GM18519 (cell line): Measurements from ENCODE around the gene TRIM44.
"Not testable (repeated sequence)": the region's sequence is repeated elsewhere in the genome, so short reads cannot be mapped to it uniquely, and the experiment has no call there.

Experiments
- ATAC-seq: cut with Tn5 transposase; IDR thresholded peaks from one replicate; pipeline ENCODE4 v1.9.1; 2021; ENCODE audit warnings: mild to moderate bottlenecking, moderate library complexity; ENCODE audit not compliant: unreplicated experiment, low FRiP score

The TRIM44 gene

GRCh38 chr11:35841733-35842132, 179.2 kb downstream of the TRIM44 start:
- no peak for ATAC-seq

- no peak for ATAC-seq
Observed at GRCh38 chr11:35842958-35843357, 180.4 kb downstream of the TRIM44 start.

GRCh38 chr11:35844579-35844978, 182.0 kb downstream of the TRIM44 start:
- no peak for ATAC-seq

GRCh38 chr11:35845860-35846259, 183.3 kb downstream of the TRIM44 start:
- ATAC-seq: no peak

GRCh38 chr11:35846874-35847273, 184.3 kb downstream of the TRIM44 start:
- ATAC-seq: no peak

GRCh38 chr11:35847473-35847872, 184.9 kb downstream of the TRIM44 start:
- ATAC-seq: no peak

GRCh38 chr11:35848616-35849015, 186.0 kb downstream of the TRIM44 start:
- no peak for ATAC-seq

- ATAC-seq: no peak
Observed at GRCh38 chr11:35850191-35850590, 187.6 kb downstream of the TRIM44 start.

GRCh38 chr11:35851342-35851741, 188.8 kb downstream of the TRIM44 start:
- no peak for ATAC-seq

GRCh38 chr11:35852056-35852455, 189.5 kb downstream of the TRIM44 start:
- no peak for ATAC-seq

- no peak for ATAC-seq
Observed at GRCh38 chr11:35853971-35854370, 191.4 kb downstream of the TRIM44 start.

- no peak for ATAC-seq
Observed at GRCh38 chr11:35855671-35856070, 193.1 kb downstream of the TRIM44 start.

- no peak for ATAC-seq
Observed at GRCh38 chr11:35856259-35856658, 193.7 kb downstream of the TRIM44 start.

GRCh38 chr11:35856756-35857155, 194.2 kb downstream of the TRIM44 start:
- no peak for ATAC-seq

- no peak for ATAC-seq
Observed at GRCh38 chr11:35857922-35858321, 195.3 kb downstream of the TRIM44 start.

- ATAC-seq: no peak
Observed at GRCh38 chr11:35859301-35859700, 196.7 kb downstream of the TRIM44 start.

- ATAC-seq: not testable (repeated sequence)
Observed at GRCh38 chr11:35860194-35860593, 197.6 kb downstream of the TRIM44 start.

- ATAC-seq: no peak
Observed at GRCh38 chr11:35861191-35861590, 198.6 kb downstream of the TRIM44 start.

GRCh38 chr11:35862666-35863065, 200.1 kb downstream of the TRIM44 start:
- no peak for ATAC-seq

GRCh38 chr11:35864131-35864530, 201.6 kb downstream of the TRIM44 start:
- no peak for ATAC-seq

GRCh38 chr11:35866601-35867000, 204.0 kb downstream of the TRIM44 start:
- ATAC-seq: no peak
